Activated naive CD8-positive, alpha-beta T cell (primary cell): Measurements from ENCODE around the gene LYST.
A peak's percentile ranks its signal among the peaks of the same experiment; 100 is the strongest.

Experiments used
- H3K27ac Mint-ChIP-seq: one replicate; pipeline ENCODE4 v1.8.0; 2021; ENCODE audit warnings: mixed read lengths
- H3K27me3 Mint-ChIP-seq: one replicate; pipeline ENCODE4 v1.8.0; 2021; ENCODE audit warnings: mixed read lengths
- H3K36me3 Mint-ChIP-seq: one replicate; pipeline ENCODE4 v1.8.0; 2021; ENCODE audit warnings: mixed read lengths
- H3K4me1 Mint-ChIP-seq: one replicate; pipeline ENCODE4 v1.8.0; 2021; ENCODE audit warnings: low read depth, mixed read lengths
- H3K4me3 Mint-ChIP-seq: one replicate; pipeline ENCODE4 v1.8.0; 2021; ENCODE audit warnings: mild to moderate bottlenecking, mixed read lengths
- H3K9me3 Mint-ChIP-seq: one replicate; pipeline ENCODE4 v1.8.0; 2021; ENCODE audit warnings: low read depth, mixed read lengths

Gene LYST

GRCh38 chr1:235679005-235679404, 187.7 kb downstream of the LYST start:
- Mint-ChIP-seq H3K9me3 (peaks cover 12% of the 10 kb centered on the region), H3K4me1 (no peaks in the 10 kb centered on the region), H3K36me3 (peaks cover 53% of the 10 kb centered on the region), H3K4me3 (no peak overlapping the region), H3K27me3 (no peaks in the 10 kb centered on the region), H3K27ac (no peak overlapping the region)

- H3K27me3 Mint-ChIP-seq = no peaks in the 10 kb centered on the region
- H3K27ac Mint-ChIP-seq = no peak overlapping the region
- no peak overlapping the region for H3K4me3 Mint-ChIP-seq
- peaks cover 39% of the 10 kb centered on the region for H3K9me3 Mint-ChIP-seq
- peaks cover 65% of the 10 kb centered on the region for H3K36me3 Mint-ChIP-seq
- no peaks in the 10 kb centered on the region for H3K4me1 Mint-ChIP-seq
Measured at GRCh38 chr1:235675152-235675890, 191.4 kb downstream of the LYST start.

DNA sequence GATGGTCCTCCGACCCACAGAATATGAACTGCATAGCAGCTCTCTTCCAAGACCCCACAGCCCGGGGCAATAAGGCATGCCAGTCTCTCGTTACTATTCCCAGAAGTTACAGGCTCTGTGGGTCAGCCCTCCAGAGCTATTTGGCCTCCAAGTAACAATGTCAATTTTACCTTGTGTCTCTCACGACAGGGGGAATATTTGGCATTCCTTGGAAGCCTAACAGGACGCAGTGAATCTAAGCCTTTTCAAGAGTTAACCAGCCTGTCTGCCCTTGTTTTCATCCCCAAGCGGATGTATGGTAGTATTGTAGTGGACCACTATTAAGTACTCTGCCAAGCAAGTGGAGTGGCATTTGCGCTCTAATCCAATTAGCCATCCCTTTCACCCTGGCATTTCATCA, 192.7 kb downstream of the LYST start:
- Mint-ChIP-seq H3K36me3 (peaks cover 73% of the 10 kb centered on the region), H3K27ac (no peak overlapping the region), H3K9me3 (peaks cover 46% of the 10 kb centered on the region), H3K27me3 (no peaks in the 10 kb centered on the region), H3K4me3 (no peak overlapping the region), H3K4me1 (no peaks in the 10 kb centered on the region)

DNA sequence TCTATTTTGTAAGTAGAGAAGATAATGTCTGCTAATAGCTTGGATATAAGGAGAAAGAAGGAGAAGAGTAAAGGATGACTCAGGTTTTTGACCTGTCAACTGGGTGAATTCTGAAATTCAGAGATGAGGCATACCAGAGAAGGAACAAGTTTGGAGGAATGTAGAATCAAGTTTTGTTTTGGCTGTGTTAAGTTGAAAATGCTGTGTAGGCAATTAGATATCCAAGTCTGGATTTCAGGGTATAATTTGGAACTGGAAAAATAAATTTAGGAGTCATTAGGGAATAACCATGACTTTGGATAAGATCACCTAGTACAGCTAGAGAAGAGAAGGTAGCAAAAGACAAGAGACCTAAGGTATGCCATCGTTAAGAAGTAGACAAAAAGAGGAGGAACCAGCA, 194.7 kb downstream of the LYST start:
- H3K4me3 Mint-ChIP-seq = no peak overlapping the region

GRCh38 chr1:235670157-235670776, 196.4 kb downstream of the LYST start:
- peaks cover 66% of the 10 kb centered on the region for H3K36me3 Mint-ChIP-seq
- H3K27me3 Mint-ChIP-seq = no peaks in the 10 kb centered on the region
- H3K4me3 Mint-ChIP-seq = no peak overlapping the region
- peaks cover 39% of the 10 kb centered on the region for H3K9me3 Mint-ChIP-seq
- H3K27ac Mint-ChIP-seq = no peak overlapping the region
- no peaks in the 10 kb centered on the region for H3K4me1 Mint-ChIP-seq

More for the DNA sequence above, 194.7 kb downstream of the LYST start:
- Mint-ChIP-seq H3K27ac (no peak overlapping the region), H3K4me1 (no peaks in the 10 kb centered on the region), H3K36me3 (peaks cover 81% of the 10 kb centered on the region), H3K9me3 (peaks cover 46% of the 10 kb centered on the region), H3K27me3 (no peaks in the 10 kb centered on the region)

- no peaks in the 10 kb centered on the region for H3K4me1 Mint-ChIP-seq
- H3K4me3 Mint-ChIP-seq = no peak overlapping the region
- peaks cover 34% of the 10 kb centered on the region for H3K9me3 Mint-ChIP-seq
- no peaks in the 10 kb centered on the region for H3K27me3 Mint-ChIP-seq
- no peak overlapping the region for H3K27ac Mint-ChIP-seq
- peaks cover 59% of the 10 kb centered on the region for H3K36me3 Mint-ChIP-seq
Measured at GRCh38 chr1:235669277-235669676, 197.4 kb downstream of the LYST start.

DNA sequence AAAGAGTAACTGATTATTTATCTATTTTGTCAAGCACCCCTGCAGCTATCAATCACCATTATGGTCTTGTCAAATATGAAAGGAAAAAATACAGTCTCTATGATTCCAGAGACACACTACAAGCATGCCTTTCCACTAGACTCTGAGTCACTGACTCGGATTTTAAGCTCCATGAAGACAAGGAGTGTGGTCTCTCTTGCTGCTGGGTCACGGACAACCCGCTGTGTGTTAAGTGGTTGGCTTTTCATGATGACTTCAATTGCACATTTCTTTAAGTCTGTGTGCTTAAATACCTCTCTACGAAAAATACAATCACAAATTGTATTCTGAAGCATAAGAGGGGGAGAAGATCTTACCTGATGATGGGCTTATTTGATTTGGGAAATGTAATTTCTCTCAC, 203.1 kb downstream of the LYST start:
- H3K9me3 Mint-ChIP-seq = no peaks in the 10 kb centered on the region
- no peak overlapping the region for H3K4me3 Mint-ChIP-seq
- no peaks in the 10 kb centered on the region for H3K27me3 Mint-ChIP-seq
- peaks cover 18% of the 10 kb centered on the region for H3K36me3 Mint-ChIP-seq
- H3K27ac Mint-ChIP-seq = no peak overlapping the region
- H3K4me1 Mint-ChIP-seq = no peaks in the 10 kb centered on the region

DNA sequence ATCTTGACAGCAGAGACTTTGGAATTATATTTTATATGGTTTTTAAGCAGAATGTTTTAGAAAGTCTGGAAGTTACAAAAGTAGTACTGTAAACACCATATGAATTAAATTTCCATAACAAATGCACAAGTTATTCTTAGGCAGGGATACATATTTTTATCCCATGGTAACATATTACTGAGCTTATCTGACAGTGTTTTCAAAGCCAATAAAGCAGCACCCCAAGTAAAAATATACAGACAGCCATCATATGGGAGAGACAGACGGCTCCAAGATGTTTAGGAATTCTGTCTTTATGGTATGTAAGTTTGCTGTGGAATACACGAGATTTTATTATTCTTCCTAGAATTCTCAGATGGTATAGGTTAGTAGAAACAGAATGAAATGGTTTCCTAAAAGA, 205.1 kb downstream of the LYST start:
- Mint-ChIP-seq H3K4me3 (no peak overlapping the region), H3K9me3 (no peaks in the 10 kb centered on the region), H3K27me3 (no peaks in the 10 kb centered on the region), H3K36me3 (peaks cover 13% of the 10 kb centered on the region), H3K4me1 (no peaks in the 10 kb centered on the region), H3K27ac (no peak overlapping the region)

GRCh38 chr1:235659186-235659771, 207.4 kb downstream of the LYST start:
- no peaks in the 10 kb centered on the region for H3K27me3 Mint-ChIP-seq
- H3K27ac Mint-ChIP-seq = no peak overlapping the region
- H3K36me3 Mint-ChIP-seq = peaks cover 14% of the 10 kb centered on the region
- H3K4me3 Mint-ChIP-seq = no peak overlapping the region
- H3K4me1 Mint-ChIP-seq = no peaks in the 10 kb centered on the region
- H3K9me3 Mint-ChIP-seq = peaks cover 6% of the 10 kb centered on the region

DNA sequence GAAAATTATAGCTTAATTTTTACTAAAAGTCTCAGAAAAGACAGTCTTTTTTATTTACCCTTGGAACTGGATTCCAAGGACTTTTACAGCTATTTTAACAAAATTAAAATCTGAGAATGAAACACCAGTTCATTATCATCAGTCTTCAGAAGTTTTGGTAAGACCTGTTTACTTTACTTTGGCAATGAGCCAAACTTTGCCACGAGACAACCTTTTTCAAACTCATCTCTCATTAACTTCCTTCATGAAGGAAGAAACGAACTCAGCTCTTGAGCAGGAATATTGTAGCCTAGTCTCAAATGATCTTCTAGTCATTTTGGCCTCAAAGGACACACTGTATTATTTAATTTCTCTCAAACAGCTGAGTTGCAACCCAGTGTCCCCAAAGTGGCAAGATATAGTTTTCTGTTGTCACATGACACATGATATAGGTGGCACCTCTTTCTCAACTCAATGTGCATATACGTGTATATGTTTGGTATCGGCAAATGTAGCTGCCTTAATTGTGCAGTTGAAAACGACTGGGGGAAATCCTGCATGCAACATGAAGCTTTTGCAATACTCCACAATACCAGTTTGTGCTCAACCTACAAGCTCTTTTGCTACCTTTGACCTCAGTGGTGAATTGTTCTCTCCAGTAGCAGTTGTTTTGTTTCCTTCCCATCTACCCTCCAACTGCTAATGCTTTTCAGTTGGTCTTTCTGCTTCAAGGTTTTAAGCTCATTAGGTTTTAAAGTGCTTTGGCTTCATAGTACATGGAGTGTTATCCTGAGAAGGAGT, 208.8 kb downstream of the LYST start:
- H3K4me3 Mint-ChIP-seq = no peak overlapping the region
- H3K27me3 Mint-ChIP-seq = peaks cover 7% of the 10 kb centered on the region
- no peaks in the 10 kb centered on the region for H3K4me1 Mint-ChIP-seq
- peaks cover 13% of the 10 kb centered on the region for H3K36me3 Mint-ChIP-seq
- no peak overlapping the region for H3K27ac Mint-ChIP-seq
- peaks cover 8% of the 10 kb centered on the region for H3K9me3 Mint-ChIP-seq

DNA sequence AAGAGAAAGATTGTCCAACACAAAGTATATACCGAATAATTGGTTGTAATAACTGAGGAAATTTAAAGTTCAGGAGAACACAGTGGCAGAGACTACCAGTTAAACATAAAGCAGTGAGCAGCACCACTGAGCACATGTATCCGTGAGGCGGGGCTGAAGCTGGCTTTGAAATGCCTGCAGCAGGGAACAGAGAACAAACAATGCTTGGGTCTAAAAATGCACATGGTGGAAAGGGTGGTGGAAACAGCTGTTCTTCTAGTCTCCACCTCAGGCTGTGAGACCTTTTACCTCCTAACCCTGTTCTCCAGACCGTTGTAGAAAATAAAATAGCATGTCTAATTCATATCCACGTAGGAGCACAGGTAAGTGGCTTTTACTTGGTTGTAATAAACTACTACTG, 209.4 kb downstream of the LYST start:
- H3K4me1 Mint-ChIP-seq = no peaks in the 10 kb centered on the region
- H3K9me3 Mint-ChIP-seq = peaks cover 10% of the 10 kb centered on the region
- no peak overlapping the region for H3K4me3 Mint-ChIP-seq

DNA sequence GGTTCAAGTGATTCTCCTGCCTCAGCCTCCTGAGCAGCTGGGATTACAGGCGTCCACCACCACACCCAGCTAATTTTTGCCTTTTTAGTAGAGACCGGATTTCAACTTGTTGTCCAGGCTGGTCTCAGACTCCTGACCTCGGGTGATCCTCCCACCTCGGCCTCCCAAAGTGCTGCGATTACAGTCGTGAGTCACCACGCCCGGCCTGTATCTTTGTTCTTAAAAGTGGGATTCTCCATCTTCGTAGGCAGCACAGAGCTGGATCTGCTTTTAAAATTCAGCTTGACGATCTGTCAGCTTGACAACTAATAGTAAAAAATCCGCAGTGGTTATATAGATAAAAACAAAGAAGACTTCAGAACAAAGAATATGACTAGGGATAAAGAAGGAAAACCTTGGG, 214.3 kb downstream of the LYST start:
- H3K27ac Mint-ChIP-seq = no peak overlapping the region
- peaks cover 14% of the 10 kb centered on the region for H3K4me1 Mint-ChIP-seq
- H3K4me3 Mint-ChIP-seq = no peak overlapping the region
- peaks cover 10% of the 10 kb centered on the region for H3K9me3 Mint-ChIP-seq
- H3K27me3 Mint-ChIP-seq = peaks cover 23% of the 10 kb centered on the region
- H3K36me3 Mint-ChIP-seq = peaks cover 15% of the 10 kb centered on the region

More for the DNA sequence above, 209.4 kb downstream of the LYST start:
- Mint-ChIP-seq H3K36me3 (peaks cover 13% of the 10 kb centered on the region), H3K27me3 (peaks cover 12% of the 10 kb centered on the region), H3K27ac (no peak overlapping the region)

GRCh38 chr1:235651170-235651806, 215.4 kb downstream of the LYST start:
- H3K36me3 Mint-ChIP-seq = peaks cover 10% of the 10 kb centered on the region
- H3K4me3 Mint-ChIP-seq = peak overlapping the region; percentile 84
- H3K27ac Mint-ChIP-seq = peak overlapping the region; percentile 41
- peaks cover 10% of the 10 kb centered on the region for H3K9me3 Mint-ChIP-seq
- H3K4me1 Mint-ChIP-seq = peaks cover 14% of the 10 kb centered on the region
- H3K27me3 Mint-ChIP-seq = peaks cover 30% of the 10 kb centered on the region

GRCh38 chr1:235650341-235651169, 216.2 kb downstream of the LYST start:
- peaks cover 9% of the 10 kb centered on the region for H3K36me3 Mint-ChIP-seq
- H3K4me1 Mint-ChIP-seq = peaks cover 14% of the 10 kb centered on the region
- no peak overlapping the region for H3K27ac Mint-ChIP-seq
- H3K27me3 Mint-ChIP-seq = peaks cover 36% of the 10 kb centered on the region
- H3K9me3 Mint-ChIP-seq = peaks cover 10% of the 10 kb centered on the region
- H3K4me3 Mint-ChIP-seq = peak overlapping the region; percentile 84
